Trophoblast cell (in vitro differentiated cells and primary cell): ENCODE data around the gene PDE10A.

Experiments used
- DNase-seq, 2 donors: peaks; one replicate each; pipeline ENCODE4 v3.0.0-alpha.2; 2016
- H2AFZ ChIP-seq: 2 replicates; pipeline ENCODE4 v1.6.1; 2013; ENCODE audit warnings: low read length, moderate library complexity, mild to moderate bottlenecking; ENCODE audit not compliant: insufficient read depth, poor library complexity
- H2AK5ac ChIP-seq: 2 replicates; pipeline ENCODE4 v1.6.1; 2013; ENCODE audit warnings: mild to moderate bottlenecking, low read length
- H2BK120ac ChIP-seq: 2 replicates; pipeline ENCODE4 v1.6.1; 2013; ENCODE audit warnings: low read length, mild to moderate bottlenecking, moderate library complexity; ENCODE audit not compliant: insufficient read depth, poor library complexity
- H2BK12ac ChIP-seq: 2 replicates; pipeline ENCODE4 v1.6.1; 2013; ENCODE audit warnings: mild to moderate bottlenecking, low read length, moderate library complexity
- H2BK5ac ChIP-seq: 2 replicates; pipeline ENCODE4 v1.6.1; 2013; ENCODE audit warnings: low read length, low read depth, moderate library complexity, mild to moderate bottlenecking; ENCODE audit not compliant: poor library complexity
- H3K14ac ChIP-seq: 2 replicates; pipeline ENCODE4 v1.6.1; 2013; ENCODE audit warnings: mild to moderate bottlenecking, low read length
- H3K18ac ChIP-seq: 2 replicates; pipeline ENCODE4 v1.6.1; 2013; ENCODE audit warnings: mild to moderate bottlenecking, low read length
- H3K23ac ChIP-seq: 2 replicates; pipeline ENCODE4 v1.6.1; 2013; ENCODE audit warnings: low read length
- H3K27ac ChIP-seq: 2 replicates; pipeline ENCODE4 v1.5.1; 2013; ENCODE audit warnings: low read depth, mild to moderate bottlenecking, inconsistent platforms, low read length, moderate library complexity
- H3K27me3 ChIP-seq: 2 replicates; pipeline ENCODE4 v1.6.1; 2013; ENCODE audit warnings: inconsistent platforms, mild to moderate bottlenecking, low read length, moderate library complexity; ENCODE audit not compliant: insufficient read depth
- H3K36me3 ChIP-seq, 2 experiments: 1 replicate in 1 of 2; 2 replicates in 1 of 2; pipeline ENCODE4 v1.6.1; 2013; ENCODE audit warnings: low read length in 2 of 2, mild to moderate bottlenecking in 2 of 2, moderate library complexity in 1 of 2; ENCODE audit not compliant: insufficient read depth in 2 of 2, control insufficient read depth in 1 of 2
- H3K4ac ChIP-seq: 2 replicates; pipeline ENCODE4 v1.6.1; 2013; ENCODE audit warnings: low read depth, mild to moderate bottlenecking, low read length, moderate library complexity
- H3K4me1 ChIP-seq, 2 experiments: 1 replicate in 1 of 2; 2 replicates in 1 of 2; pipeline ENCODE4 v1.6.1; 2013; ENCODE audit warnings: low read length in 2 of 2, mild to moderate bottlenecking in 2 of 2, moderate library complexity in 1 of 2; ENCODE audit not compliant: insufficient read depth in 2 of 2, control insufficient read depth in 1 of 2
- H3K4me2 ChIP-seq: 2 replicates; pipeline ENCODE4 v1.6.1; 2013; ENCODE audit warnings: inconsistent platforms, mild to moderate bottlenecking, low read length, moderate library complexity
- H3K4me3 ChIP-seq: 2 replicates; pipeline ENCODE4 v1.5.1; 2013; ENCODE audit warnings: mild to moderate bottlenecking, low read depth, low read length, inconsistent platforms
- H3K79me1 ChIP-seq: one replicate; pipeline ENCODE4 v1.6.1; 2013; ENCODE audit warnings: low read length
- H3K79me2 ChIP-seq: 2 replicates; pipeline ENCODE4 v1.6.1; 2013; ENCODE audit warnings: low read length, mild to moderate bottlenecking; ENCODE audit not compliant: control insufficient read depth, insufficient read depth, poor library complexity
- H3K9ac ChIP-seq: 2 replicates; pipeline ENCODE4 v1.6.1; 2013; ENCODE audit warnings: mild to moderate bottlenecking, low read length
- H3K9me3 ChIP-seq: 2 replicates; pipeline ENCODE4 v1.6.1; 2013; ENCODE audit warnings: low read depth, mild to moderate bottlenecking, control low read depth, inconsistent platforms, low read length; ENCODE audit not compliant: insufficient read depth
- H4K12ac ChIP-seq: 2 replicates; pipeline ENCODE4 v1.6.1; 2013; ENCODE audit warnings: low read depth, mild to moderate bottlenecking, low read length, moderate library complexity
- H4K8ac ChIP-seq: 2 replicates; pipeline ENCODE4 v1.6.1; 2013; ENCODE audit warnings: low read depth, mild to moderate bottlenecking, low read length, moderate library complexity
- H4K91ac ChIP-seq: one replicate; pipeline ENCODE4 v1.6.1; 2013; ENCODE audit warnings: low read depth, mild to moderate bottlenecking, low read length, moderate library complexity
- WGBS: extraction: QIAGEN DNeasy Blood & Tissue Kit; methylation state at CpG from one replicate; pipeline ENCODE4 v1.1.7; 2013; ENCODE audit warnings: missing lambda C conversion rate; ENCODE audit not compliant: insufficient read length, insufficient coverage; ENCODE audit errors: extremely low coverage; 5-methylcytosine and 5-hydroxymethylcytosine counted together

Gene PDE10A

DNA sequence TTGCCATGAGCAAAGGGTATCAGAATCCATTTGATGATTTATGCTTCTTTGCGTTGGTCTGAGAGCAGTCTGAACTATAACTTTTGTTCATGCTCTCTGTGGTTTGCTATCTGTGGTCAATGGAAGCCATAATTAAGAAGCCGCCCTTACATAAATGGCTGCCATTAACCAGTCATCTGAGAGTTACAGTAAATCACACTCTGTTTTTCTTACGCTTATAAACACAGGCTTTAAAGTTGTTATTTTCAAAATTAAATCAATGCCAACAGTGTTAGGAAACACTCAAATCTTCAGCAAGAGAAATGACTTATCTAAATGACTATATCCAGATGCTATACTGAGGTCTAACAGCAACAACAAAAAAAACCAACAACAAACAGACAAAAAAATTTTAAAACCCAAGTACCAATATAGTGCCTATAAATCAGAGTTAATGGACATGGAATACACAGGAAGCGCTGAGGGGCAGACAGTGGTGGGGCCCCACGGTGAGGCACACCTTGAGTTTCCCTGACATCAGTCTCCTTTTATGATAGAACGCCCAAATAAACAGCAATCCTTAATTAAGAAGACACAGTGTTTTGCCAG, 245.7 kb downstream of the PDE10A start:
- no peak overlapping the region for H2BK12ac ChIP-seq
- no peak overlapping the region for H3K23ac ChIP-seq
- no peak overlapping the region for H3K4me2 ChIP-seq
- no CpG with 5 or more reads among the region's 6 CpGs for WGBS
- H3K27ac ChIP-seq = no peak overlapping the region
- H3K14ac ChIP-seq = no peak overlapping the region
- no peaks in the 10 kb centered on the region for H3K9me3 ChIP-seq
- H2AK5ac ChIP-seq = no peak overlapping the region
- no peak overlapping the region for H3K9ac ChIP-seq
- no peak overlapping the region for H4K91ac ChIP-seq
- no peaks in the 10 kb centered on the region for H3K4me1 ChIP-seq
- no peak overlapping the region for H3K4me3 ChIP-seq
- H3K18ac ChIP-seq = no peak overlapping the region
- H3K79me2 ChIP-seq = no peaks in the 10 kb centered on the region
- no peak overlapping the region for H2AFZ ChIP-seq
- no peaks in the 10 kb centered on the region for H3K79me1 ChIP-seq
- no peak overlapping the region for H3K4ac ChIP-seq
- DNase-seq = no peak
- H2BK5ac ChIP-seq = no peak overlapping the region
- no peak overlapping the region for H4K12ac ChIP-seq
- no peak overlapping the region for H4K8ac ChIP-seq
- no peak overlapping the region for H2BK120ac ChIP-seq
- H3K27me3 ChIP-seq = no peaks in the 10 kb centered on the region
- peaks cover 0 to 6% of the 10 kb centered on the region in 2 experiments for H3K36me3 ChIP-seq

- no peak overlapping the region for H2BK120ac ChIP-seq
- peak in 1 of 2 donors; percentile 39 for DNase-seq
- WGBS = no CpG with 5 or more reads among the region's 2 CpGs
- no peak overlapping the region for H4K8ac ChIP-seq
- no peak overlapping the region for H3K4me3 ChIP-seq
- no peaks in the 10 kb centered on the region for H3K79me2 ChIP-seq
- H4K91ac ChIP-seq = no peak overlapping the region
- no peak overlapping the region for H2BK12ac ChIP-seq
- peaks cover 0 to 2% of the 10 kb centered on the region in 2 experiments for H3K4me1 ChIP-seq
- H3K18ac ChIP-seq = no peak overlapping the region
- H3K27ac ChIP-seq = no peak overlapping the region
- H3K9me3 ChIP-seq = no peaks in the 10 kb centered on the region
- no peak overlapping the region for H4K12ac ChIP-seq
- H3K4ac ChIP-seq = no peak overlapping the region
- no peaks in the 10 kb centered on the region for H3K79me1 ChIP-seq
- no peak overlapping the region for H2AFZ ChIP-seq
- no peak overlapping the region for H2BK5ac ChIP-seq
- H3K9ac ChIP-seq = no peak overlapping the region
- no peak overlapping the region for H3K4me2 ChIP-seq
- no peaks in the 10 kb centered on the region for H3K36me3 ChIP-seq
- no peak overlapping the region for H2AK5ac ChIP-seq
- no peak overlapping the region for H3K23ac ChIP-seq
- H3K27me3 ChIP-seq = no peaks in the 10 kb centered on the region
- no peak overlapping the region for H3K14ac ChIP-seq
Measured at GRCh38 chr6:165404697-165405096, 258.3 kb downstream of the PDE10A start.

- Histone ChIP-seq H2AK5ac (no peak overlapping the region), H3K4ac (no peak overlapping the region), H2BK120ac (no peak overlapping the region), H3K27me3 (no peaks in the 10 kb centered on the region), H3K27ac (no peak overlapping the region), H2AFZ (no peak overlapping the region), H3K79me2 (no peaks in the 10 kb centered on the region), H3K9me3 (no peaks in the 10 kb centered on the region), H2BK12ac (no peak overlapping the region), H3K23ac (no peak overlapping the region), H3K9ac (no peak overlapping the region), H4K91ac (no peak overlapping the region), H3K18ac (no peak overlapping the region), H3K4me1 (peaks cover 0 to 2% of the 10 kb centered on the region in 2 experiments), H4K8ac (no peak overlapping the region), H3K14ac (no peak overlapping the region), H3K4me3 (no peak overlapping the region), H2BK5ac (no peak overlapping the region), H3K79me1 (no peaks in the 10 kb centered on the region), H3K4me2 (no peak overlapping the region), H4K12ac (no peak overlapping the region), H3K36me3 (no peaks in the 10 kb centered on the region)
- no CpG with 5 or more reads among the region's 2 CpGs for WGBS
- no peak for DNase-seq
Measured at GRCh38 chr6:165404296-165404695, 258.7 kb downstream of the PDE10A start.

DNA sequence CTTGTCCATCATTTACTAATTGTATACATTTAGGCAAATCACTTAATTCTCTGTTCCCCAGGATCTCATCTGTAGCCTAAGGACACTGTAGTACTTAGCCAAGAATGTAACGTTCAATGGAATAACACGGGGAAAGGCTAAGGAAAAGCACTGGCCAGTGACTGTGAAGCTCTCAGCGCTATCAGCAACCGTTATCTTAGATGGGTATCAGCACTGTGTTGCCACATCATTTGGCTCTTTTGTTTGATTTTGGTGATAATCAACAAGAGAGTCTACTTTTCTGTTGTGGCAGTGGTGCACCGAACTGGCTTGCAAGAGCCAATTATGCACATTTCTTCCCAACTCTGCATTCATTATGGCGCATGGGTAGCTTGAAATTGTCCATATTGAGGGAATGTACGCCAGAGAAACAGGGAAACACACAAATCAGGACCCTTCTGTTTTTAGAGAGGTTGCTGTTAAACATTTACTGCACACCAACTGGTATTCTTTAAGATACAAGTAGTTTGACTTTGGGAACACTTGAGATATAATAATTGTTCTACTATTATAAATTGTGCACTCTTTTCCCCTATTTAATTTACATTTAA, 259.9 kb downstream of the PDE10A start:
- Histone ChIP-seq H3K4me3 (no peak overlapping the region), H2BK12ac (no peak overlapping the region), H4K91ac (no peak overlapping the region), H2BK120ac (no peak overlapping the region), H3K4me1 (peaks cover 0 to 2% of the 10 kb centered on the region in 2 experiments), H3K79me2 (no peaks in the 10 kb centered on the region), H3K27ac (no peak overlapping the region), H3K36me3 (no peaks in the 10 kb centered on the region), H3K9ac (no peak overlapping the region), H3K27me3 (no peaks in the 10 kb centered on the region), H4K8ac (no peak overlapping the region), H2AFZ (no peak overlapping the region), H3K23ac (no peak overlapping the region), H3K18ac (no peak overlapping the region), H3K4me2 (no peak overlapping the region), H2BK5ac (no peak overlapping the region), H3K14ac (no peak overlapping the region), H4K12ac (no peak overlapping the region), H3K79me1 (no peaks in the 10 kb centered on the region), H3K4ac (no peak overlapping the region), H3K9me3 (no peaks in the 10 kb centered on the region), H2AK5ac (no peak overlapping the region)
- peak; percentile 90 to 98 for DNase-seq
- WGBS = no CpG with 5 or more reads among the region's 7 CpGs
